Gastroesophageal sphincter (tissue), 3 donors: ENCODE measurements around the gene ABI2.

Source experiments
- EP300 ChIP-seq: sonication (generic); formaldehyde crosslinking; IDR thresholded peaks from one replicate; pipeline ENCODE4 v1.6.1; 2017; ENCODE audit warnings: antibody characterized with exemption, mild to moderate bottlenecking
- TF ChIP-seq, protein P1 (sequence below), 4 experiments: fragments of 200-600 bp in 2 of 4; fragments of 450-650 bp in 2 of 4; sonication (generic) in 1 of 4; IDR thresholded peaks; one replicate each; pipeline ENCODE4 v1.5.1; 2017 to 2019; ENCODE audit warnings: antibody characterized with exemption in 4 of 4, mild to moderate bottlenecking in 2 of 4, moderate library complexity in 2 of 4

DNA sequence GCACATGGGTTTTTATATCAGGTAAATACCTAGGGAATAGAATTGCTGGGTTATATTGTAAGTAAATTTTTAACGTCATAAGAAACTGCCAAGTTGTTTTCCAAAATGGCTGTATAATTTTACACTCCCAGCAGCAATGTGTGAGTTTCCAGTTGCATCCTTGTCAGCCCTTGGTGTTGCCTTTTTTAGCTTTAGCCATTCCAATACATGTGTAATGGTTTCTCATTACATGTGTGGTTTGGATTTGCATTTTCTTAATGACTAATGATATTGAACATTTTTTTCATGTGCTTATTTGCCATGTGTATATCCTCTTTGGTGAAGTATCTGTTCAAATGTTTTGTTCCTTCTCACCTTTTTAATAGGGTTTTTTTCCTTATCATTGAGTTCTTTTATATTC, 70.8 kb downstream of the ABI2 start:
- TF ChIP-seq, protein P1, sequence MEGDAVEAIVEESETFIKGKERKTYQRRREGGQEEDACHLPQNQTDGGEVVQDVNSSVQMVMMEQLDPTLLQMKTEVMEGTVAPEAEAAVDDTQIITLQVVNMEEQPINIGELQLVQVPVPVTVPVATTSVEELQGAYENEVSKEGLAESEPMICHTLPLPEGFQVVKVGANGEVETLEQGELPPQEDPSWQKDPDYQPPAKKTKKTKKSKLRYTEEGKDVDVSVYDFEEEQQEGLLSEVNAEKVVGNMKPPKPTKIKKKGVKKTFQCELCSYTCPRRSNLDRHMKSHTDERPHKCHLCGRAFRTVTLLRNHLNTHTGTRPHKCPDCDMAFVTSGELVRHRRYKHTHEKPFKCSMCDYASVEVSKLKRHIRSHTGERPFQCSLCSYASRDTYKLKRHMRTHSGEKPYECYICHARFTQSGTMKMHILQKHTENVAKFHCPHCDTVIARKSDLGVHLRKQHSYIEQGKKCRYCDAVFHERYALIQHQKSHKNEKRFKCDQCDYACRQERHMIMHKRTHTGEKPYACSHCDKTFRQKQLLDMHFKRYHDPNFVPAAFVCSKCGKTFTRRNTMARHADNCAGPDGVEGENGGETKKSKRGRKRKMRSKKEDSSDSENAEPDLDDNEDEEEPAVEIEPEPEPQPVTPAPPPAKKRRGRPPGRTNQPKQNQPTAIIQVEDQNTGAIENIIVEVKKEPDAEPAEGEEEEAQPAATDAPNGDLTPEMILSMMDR (IDR thresholded peaks at IDR 0.05), result no peak
- TF ChIP-seq EP300, result no peak
